Brain microvascular endothelial cell (primary cell): ENCODE results near the gene FGD4.
"Not testable (repeated sequence)": the region's sequence is repeated elsewhere in the genome, so short reads cannot be mapped to it uniquely, and the experiment has no call there.

ENCODE experiments used
- DNase-seq: peaks from one replicate; pipeline ENCODE4 v3.0.0-alpha.2; 2020
- H3K27ac ChIP-seq: fragments of 250-450 bp; sonication (Bioruptor Pico); 2 replicates; pipeline ENCODE4 v1.5.1; 2020; ENCODE audit warnings: mild to moderate bottlenecking, moderate library complexity
- H3K27me3 ChIP-seq: fragments of 250-450 bp; sonication (Bioruptor Pico); replicated peaks from 2 replicates; pipeline ENCODE4 v1.5.1; 2020; ENCODE audit warnings: mild to moderate bottlenecking
- H3K36me3 ChIP-seq: fragments of 250-450 bp; sonication (Bioruptor Pico); replicated peaks from 2 replicates; pipeline ENCODE4 v1.5.1; 2020; ENCODE audit warnings: mild to moderate bottlenecking
- H3K4me3 ChIP-seq: 2 replicates; pipeline ENCODE4 v1.5.1; 2011; ENCODE audit warnings: low read depth, mild to moderate bottlenecking, control low read depth, low read length, moderate library complexity
- in situ Hi-C: cut with HindIII; loops from 2 replicates; pipeline ENCODE4 v1.10.0; 2017; ENCODE audit warnings: low sequenced_read_pairs, low pct_ligation_motif_present
- TF ChIP-seq, protein P1 (sequence below): IDR thresholded peaks from 2 replicates; pipeline ENCODE4 v1.5.1; 2011; ENCODE audit warnings: low read depth, mild to moderate bottlenecking, moderate library complexity, low read length, control low read depth, inconsistent platforms; ENCODE audit errors: missing control alignments

FGD4 gene

DNA sequence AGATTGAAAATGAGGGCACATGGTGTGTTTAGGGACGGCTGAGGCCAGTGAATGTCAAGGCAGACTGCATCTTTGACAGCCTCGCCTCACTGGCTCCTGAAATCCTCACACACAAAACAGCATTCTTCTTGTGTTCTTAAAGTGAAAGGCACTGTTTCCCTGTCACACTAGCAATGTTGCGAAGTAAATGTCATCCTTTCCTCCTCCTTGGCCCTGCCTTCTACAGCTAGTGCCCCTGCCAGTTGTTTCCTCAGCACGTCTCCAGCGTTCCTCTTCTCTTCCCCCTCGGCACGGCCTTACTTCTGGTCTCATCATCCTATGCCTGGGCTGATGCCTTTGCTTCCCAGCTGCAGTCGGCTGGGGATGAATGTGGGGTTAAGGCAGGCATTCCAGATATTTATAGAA lies 150.3 kb downstream of the FGD4 start:
- no peaks in the 10 kb centered on the region for H3K36me3 ChIP-seq
- DNase-seq: peak; percentile 54
- TF ChIP-seq, protein P1, sequence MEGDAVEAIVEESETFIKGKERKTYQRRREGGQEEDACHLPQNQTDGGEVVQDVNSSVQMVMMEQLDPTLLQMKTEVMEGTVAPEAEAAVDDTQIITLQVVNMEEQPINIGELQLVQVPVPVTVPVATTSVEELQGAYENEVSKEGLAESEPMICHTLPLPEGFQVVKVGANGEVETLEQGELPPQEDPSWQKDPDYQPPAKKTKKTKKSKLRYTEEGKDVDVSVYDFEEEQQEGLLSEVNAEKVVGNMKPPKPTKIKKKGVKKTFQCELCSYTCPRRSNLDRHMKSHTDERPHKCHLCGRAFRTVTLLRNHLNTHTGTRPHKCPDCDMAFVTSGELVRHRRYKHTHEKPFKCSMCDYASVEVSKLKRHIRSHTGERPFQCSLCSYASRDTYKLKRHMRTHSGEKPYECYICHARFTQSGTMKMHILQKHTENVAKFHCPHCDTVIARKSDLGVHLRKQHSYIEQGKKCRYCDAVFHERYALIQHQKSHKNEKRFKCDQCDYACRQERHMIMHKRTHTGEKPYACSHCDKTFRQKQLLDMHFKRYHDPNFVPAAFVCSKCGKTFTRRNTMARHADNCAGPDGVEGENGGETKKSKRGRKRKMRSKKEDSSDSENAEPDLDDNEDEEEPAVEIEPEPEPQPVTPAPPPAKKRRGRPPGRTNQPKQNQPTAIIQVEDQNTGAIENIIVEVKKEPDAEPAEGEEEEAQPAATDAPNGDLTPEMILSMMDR: no peak
- H3K27me3 ChIP-seq: no peaks in the 10 kb centered on the region
- H3K27ac ChIP-seq: peak overlapping the region; percentile 49
- no peak overlapping the region for H3K4me3 ChIP-seq
- in situ Hi-C loops: no loop called here

DNA sequence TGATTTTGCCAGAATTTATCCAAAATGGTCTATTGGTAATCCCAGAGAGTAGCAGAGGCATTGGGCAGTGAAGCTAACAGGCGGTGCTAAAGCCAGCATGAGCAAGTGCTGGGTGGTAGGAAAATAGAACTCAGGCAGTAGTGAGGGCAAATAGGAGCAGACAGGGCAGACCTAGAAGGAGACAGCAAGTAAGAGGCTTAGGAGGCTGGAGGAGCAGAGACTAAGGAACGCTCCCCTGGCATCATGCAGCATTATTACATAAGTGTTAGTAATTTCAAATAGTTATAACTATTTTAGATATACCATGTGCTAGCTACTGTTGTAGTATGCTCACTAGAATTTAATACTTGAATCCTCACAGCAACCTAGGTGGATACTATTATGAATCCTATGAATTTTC lies 151.7 kb downstream of the FGD4 start:
- no peak overlapping the region for H3K27ac ChIP-seq
- no peak overlapping the region for H3K4me3 ChIP-seq
- in situ Hi-C loops: no loop called here
- no peaks in the 10 kb centered on the region for H3K36me3 ChIP-seq
- DNase-seq: no peak
- TF ChIP-seq, protein P1: no peak
- H3K27me3 ChIP-seq: no peaks in the 10 kb centered on the region

DNA sequence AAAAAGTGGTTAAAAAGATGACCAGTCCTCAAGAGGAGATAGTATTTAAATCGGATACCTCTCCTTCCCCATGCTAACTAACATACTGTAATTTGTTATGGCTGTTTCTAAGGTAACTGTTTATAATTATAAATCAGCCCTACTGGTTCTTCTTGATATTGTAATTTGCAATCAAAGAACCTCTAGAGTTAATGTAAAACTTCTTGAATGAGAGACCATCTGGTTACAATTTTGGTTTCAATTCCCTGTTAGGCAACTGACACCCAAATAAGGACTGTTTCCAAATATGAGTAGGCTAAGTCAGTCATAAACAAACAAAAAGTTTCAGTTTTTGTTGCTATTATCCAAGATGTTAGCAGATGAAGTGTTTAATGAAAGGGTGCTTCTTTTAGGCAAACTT lies 159.5 kb downstream of the FGD4 start:
- Histone ChIP-seq H3K27me3 (no peaks in the 10 kb centered on the region), H3K27ac (peak overlapping the region; percentile 46), H3K36me3 (no peaks in the 10 kb centered on the region), H3K4me3 (no peak overlapping the region)
- TF ChIP-seq, protein P1: no peak
- no peak for DNase-seq
- in situ Hi-C loops: no loop called here

DNA sequence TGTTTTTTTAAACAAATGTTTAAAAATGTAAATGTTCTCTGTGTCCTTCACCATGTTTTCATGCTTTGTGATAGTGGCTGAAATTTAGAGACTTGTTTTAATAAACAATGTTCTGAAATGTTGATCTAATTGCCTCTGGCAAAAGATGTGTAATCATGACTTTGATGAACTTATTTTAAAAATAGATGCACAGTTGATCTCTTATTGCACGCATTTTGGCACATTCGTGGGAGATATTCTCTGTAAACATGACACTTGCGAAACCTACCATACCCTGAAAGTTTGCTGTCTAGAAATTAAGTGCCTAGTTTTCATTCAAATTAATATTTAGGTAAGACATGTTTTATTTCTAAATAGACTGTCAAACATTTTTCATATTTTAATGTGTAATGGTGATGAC lies 160.1 kb downstream of the FGD4 start:
- no peaks in the 10 kb centered on the region for H3K36me3 ChIP-seq
- TF ChIP-seq, protein P1: no peak

DNA sequence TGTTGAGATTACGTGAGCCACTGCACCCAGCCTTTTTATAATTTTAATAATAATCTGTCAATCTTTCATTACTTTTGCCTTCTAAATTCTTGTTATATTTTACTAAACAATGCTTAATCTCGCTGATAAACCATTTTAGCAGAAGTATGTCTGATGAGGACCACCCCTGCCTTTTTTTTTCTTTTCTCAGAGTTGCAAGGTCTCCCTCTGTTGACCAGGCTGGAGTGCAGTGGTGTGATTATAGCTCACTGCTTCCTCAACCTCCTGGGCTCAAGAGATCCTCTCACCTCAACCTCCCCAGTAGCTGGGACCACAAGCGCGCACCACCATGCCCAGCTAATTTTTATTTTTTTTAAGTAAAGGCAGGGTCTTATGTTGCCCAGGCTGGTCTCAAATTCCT lies 161.2 kb downstream of the FGD4 start:
- TF ChIP-seq, protein P1: peak; percentile 8
- no peak for DNase-seq
- Histone ChIP-seq H3K27me3 (no peaks in the 10 kb centered on the region), H3K36me3 (no peaks in the 10 kb centered on the region), H3K4me3 (no peak overlapping the region), H3K27ac (no peak overlapping the region)
- in situ Hi-C loops: no loop called here

More for the DNA sequence above, 160.1 kb downstream of the FGD4 start:
- Histone ChIP-seq H3K27ac (peak overlapping the region; percentile 46), H3K27me3 (no peaks in the 10 kb centered on the region), H3K4me3 (no peak overlapping the region)
- in situ Hi-C loops: no loop called here
- no peak for DNase-seq

DNA sequence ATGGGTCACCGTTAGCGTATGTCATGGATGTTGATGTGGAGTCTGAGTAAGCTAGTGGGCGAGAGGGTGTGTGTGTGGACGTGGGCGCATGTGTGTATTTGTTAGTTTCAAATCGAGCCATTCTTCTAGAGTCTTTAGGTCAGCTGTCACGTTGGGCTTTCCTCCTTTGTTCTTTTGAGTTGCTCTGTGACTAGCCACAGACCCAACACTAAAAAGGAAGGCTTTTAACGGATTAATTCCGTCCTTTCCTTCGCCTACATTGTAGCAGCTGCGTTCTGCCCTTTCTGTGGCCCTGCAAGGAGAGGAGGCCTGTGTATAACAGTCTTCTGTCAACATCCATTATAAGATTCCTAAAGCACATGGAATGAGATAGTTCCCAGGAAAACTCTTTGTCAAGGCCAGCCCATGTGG lies 162.6 kb downstream of the FGD4 start:
- no peak for DNase-seq
- Histone ChIP-seq H3K36me3 (no peaks in the 10 kb centered on the region), H3K27me3 (no peaks in the 10 kb centered on the region), H3K4me3 (no peak overlapping the region), H3K27ac (peak overlapping the region; percentile 24)
- TF ChIP-seq, protein P1: no peak
- in situ Hi-C loops: no loop called here

DNA sequence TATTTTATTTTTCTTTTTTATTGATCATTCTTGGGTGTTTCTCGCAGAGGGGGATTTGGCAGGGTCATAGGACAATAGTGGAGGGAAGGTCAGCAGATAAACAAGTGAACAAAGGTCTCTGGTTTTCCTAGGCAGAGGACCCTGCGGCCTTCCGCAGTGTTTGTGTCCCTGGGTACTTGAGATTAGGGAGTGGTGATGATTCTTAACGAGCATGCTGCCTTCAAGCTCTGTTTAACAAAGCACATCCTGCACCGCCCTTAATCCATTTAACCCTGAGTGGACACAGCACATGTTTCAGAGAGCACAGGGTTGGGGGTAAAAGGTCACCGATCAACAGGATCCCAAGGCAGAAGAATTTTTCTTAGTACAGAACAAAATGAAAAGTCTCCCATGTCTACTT lies 163.1 kb downstream of the FGD4 start:
- H3K4me3 ChIP-seq, DNase-seq, in situ Hi-C loops, H3K27me3 ChIP-seq, H3K36me3 ChIP-seq: not testable (repeated sequence)
- H3K27ac ChIP-seq: peak overlapping the region; percentile 24
